Loucy (cell line): ENCODE measurements around the gene ALKBH3.

Experiments
- EZH2phosphoT487 ChIP-seq: fragments of 200-600 bp; IDR thresholded peaks from 2 replicates; pipeline ENCODE4 v1.6.1; 2018; ENCODE audit warnings: antibody characterized with exemption, mild to moderate bottlenecking, moderate library complexity, borderline replicate concordance
- TF ChIP-seq, protein P1 (sequence below): fragments of 200-600 bp; sonication (generic); conservative IDR thresholded peaks from 2 replicates; pipeline ENCODE4 v1.5.1; 2014; ENCODE audit warnings: mild to moderate bottlenecking, antibody characterized with exemption, low read length

DNA sequence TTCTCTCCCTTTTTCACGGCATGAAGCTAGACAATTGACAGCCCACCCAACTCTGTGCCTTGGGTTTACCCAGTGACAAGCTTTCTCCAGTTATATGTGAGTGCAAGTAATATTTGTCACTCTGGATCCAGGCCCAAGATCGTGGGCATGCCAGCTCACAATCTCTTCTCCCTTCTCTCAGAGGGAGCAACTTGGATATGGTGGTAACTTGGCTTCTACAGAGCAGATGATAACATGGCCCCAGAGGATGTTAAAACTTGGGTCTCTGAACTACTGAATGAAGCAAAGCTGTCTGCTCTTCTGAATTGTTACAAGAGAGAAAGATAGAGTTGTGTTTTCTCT, 82.6 kb downstream of the ALKBH3 start:
- TF ChIP-seq, protein P1, sequence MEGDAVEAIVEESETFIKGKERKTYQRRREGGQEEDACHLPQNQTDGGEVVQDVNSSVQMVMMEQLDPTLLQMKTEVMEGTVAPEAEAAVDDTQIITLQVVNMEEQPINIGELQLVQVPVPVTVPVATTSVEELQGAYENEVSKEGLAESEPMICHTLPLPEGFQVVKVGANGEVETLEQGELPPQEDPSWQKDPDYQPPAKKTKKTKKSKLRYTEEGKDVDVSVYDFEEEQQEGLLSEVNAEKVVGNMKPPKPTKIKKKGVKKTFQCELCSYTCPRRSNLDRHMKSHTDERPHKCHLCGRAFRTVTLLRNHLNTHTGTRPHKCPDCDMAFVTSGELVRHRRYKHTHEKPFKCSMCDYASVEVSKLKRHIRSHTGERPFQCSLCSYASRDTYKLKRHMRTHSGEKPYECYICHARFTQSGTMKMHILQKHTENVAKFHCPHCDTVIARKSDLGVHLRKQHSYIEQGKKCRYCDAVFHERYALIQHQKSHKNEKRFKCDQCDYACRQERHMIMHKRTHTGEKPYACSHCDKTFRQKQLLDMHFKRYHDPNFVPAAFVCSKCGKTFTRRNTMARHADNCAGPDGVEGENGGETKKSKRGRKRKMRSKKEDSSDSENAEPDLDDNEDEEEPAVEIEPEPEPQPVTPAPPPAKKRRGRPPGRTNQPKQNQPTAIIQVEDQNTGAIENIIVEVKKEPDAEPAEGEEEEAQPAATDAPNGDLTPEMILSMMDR, result no peak
- TF ChIP-seq EZH2phosphoT487, result no peak
